ENCODE measurements around the gene RNF113B.

RNF113B gene

DNA sequence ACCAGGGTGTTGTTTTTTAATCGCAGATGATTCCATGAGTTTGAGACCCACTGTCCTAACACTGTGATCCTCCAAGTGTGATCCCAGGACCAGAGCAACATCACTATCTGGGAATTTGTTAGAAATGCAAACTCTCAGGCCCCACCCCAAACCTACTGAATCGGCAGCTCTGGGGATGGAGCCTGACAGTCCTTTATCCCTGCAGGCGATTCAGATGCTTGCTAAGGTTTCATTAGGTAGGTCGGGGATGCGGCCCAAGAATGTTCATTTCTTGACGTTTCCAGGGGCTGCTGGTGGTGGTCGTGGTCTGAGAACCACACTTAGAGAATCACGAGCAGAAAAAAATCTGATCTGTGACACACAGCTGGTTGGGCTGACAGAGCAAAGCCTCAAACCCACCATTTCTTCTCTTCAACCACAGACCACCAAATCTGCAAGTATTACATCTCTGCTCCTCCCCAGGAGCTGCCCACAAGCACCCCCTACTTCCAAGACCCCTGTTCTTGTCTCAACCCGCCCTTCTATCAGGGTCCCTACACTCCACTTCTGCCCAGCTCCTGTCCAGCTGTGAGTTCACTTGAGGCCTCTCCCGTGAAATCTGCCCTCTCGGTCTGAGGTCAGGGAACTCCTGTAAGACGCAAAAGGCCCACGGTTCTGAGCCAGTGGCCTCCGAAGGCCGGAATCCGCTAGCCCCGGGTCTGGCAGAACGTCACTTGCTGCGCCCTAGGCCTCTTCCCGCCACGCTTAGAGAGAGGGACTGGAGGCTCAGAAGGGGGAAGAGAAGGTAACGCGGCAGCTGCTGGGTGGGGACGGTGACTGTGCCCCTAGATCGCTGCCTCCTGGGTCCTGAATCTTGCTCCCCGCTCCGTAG, 35.3 kb downstream of the RNF113B start:
- DNase-seq: peak in 11 of 51 donors; percentile 11 to 40 (median 27)

DNA sequence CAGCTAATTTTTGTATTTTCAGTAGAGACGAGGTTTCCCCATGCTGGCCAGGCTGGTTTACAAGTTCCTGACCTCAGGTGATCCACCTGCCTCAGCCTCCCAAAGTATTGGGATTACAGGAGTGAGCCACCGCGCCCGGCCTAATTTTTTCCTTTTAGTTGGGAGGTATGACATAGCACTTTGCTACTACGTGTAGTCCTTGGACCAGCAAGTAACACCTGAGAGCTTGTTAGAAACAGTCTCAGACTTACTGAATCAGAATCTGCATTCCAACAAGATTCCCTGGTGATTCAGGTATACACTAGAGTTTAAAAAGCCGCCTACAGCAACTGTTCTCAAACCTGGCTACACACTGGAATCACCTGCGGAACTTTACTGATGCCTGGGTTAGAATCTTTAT, 36.0 kb downstream of the RNF113B start:
- DNase-seq: no peak

DNA sequence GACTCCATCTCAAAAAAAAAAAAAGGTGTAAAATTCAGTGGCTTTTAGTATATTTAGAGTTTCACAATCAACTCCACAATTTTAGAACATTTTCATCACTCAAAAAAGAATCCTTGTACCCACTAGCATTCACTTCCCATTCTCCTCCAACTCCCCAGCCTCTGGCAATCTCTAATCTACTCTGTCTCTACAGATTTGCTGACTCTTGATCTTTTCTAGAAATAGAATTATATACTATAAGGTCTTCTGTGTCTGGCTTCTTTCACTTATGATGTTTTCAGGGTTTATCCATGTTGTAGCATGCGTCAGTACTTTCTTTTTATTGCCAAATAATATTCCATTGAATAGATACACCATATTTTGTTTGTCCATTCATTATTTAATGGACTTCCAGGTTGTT, 42.2 kb downstream of the RNF113B start:
- no peak for DNase-seq

DNA sequence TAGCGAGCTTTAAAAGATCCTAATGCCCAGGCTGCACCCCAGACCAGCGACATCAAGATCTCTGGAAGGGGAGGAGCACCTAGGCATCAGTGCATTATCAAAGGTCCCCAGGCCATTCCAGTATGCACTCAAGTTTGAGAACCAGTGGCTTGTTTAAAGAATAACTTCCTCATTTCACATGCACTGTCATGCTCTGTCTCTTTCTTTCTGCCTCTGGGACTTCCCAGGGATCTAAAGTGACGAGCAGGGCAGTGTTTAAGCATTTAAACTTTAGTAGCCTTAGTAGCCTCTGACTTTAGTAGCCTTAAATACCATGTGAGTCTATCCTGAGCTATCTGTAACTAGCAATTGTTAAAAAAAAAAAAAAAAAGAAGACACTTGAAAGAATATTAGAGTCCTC, 43.1 kb downstream of the RNF113B start:
- DNase-seq: no peak

DNA sequence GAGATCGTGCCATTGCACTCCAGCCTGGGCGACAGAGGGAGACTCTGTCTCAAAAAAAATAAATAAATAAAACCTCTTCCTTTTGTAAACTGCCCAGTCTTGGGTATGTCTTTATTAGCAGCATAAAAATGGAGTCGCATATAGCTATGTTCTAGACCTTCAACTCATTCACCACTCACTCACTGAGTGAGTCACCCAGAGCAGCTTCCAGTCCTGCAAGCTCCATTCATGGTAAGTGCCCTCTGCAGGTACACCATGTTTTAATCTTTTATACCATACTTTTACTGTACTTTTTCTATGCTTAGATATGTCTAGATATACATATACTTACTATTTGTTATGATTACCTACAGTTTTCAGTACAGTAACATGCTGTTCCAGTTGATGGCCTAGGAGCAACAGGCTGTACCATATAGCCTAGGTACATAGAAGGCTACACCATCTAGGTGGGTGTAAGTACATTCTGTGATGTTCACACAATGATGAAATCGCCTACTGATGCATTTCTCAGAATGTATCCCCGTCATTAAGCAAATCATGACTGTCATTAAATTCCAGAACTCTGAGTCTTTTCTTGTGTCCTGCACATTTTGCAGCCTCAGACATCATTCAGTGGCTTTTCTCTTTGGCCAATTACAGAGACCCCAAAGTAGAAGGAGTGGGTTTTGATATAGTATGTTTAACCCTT, 47.9 kb downstream of the RNF113B start:
- no peak for DNase-seq

All from hypothalamus (tissue), 51 donors.